Measurements from ENCODE around the gene DMRTB1. TPM values are rescaled to one million over a fixed set of nuclear protein-coding genes. Genes with fewer than 3 reads are reported as not detected.

Gene DMRTB1
- total and polyA plus RNA-seq, 5 experiments from 2014 or later, result not detected

GRCh38 chr1:53460666-53461322 is 1.6 kb downstream of the DMRTB1 start:
- Mint-ChIP-seq H3K4me3 (no peak overlapping the region), H3K27me3 (peaks cover 0 to 2% (median 0%) of the 10 kb centered on the region in 5 donors), H3K36me3 (no peaks in the 10 kb centered on the region), H3K9me3 (no peaks in the 10 kb centered on the region), H3K27ac (no peak overlapping the region), H3K4me1 (no peaks in the 10 kb centered on the region)
- DNase-seq (no peak), ATAC-seq (no peak)
- POLR2A ChIA-PET, result no interaction called here

DNA sequence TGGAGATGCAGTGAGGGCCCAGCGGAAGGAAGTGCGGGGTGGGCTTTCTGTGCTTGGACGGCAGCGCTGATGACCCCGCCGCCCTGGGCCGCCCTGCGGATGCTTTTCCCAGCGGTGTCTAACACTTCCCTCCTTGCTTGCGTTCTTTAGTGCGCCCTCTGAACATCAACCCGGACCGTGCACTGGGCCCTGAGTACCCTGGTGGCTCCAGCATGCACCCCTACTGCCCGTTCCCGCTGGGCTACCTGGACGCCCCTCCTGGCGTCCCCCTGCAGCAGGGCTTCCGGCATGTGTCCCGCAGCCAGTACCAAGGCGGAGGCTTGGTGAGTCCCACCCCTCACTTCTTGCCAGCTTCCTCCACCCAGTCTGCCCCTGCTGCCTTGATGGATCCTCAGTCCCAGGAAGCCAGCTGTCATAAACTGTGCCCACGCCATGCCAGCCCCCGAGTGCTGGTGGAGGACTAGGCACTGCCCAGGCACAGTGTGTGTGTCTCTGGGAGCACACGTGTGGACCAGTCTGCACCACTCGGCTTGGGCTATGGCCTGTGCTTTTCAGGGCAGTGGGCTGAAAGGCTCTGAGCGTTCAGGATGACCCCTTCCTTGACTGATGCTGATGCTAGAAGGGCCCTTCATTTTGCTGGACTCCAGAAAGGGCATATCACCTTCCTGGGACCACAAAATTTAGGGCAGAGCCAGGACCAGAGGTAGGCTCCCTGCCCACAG is 2.3 kb downstream of the DMRTB1 start:
- no peaks in the 10 kb centered on the region for H3K36me3 Mint-ChIP-seq
- H3K9me3 Mint-ChIP-seq, result no peaks in the 10 kb centered on the region
- POLR2A ChIA-PET, result no interaction called here
- no peak overlapping the region for H3K4me3 Mint-ChIP-seq
- H3K27ac Mint-ChIP-seq, result no peak overlapping the region
- no peaks in the 10 kb centered on the region for H3K4me1 Mint-ChIP-seq
- ATAC-seq, result no peak
- peaks cover 0 to 2% (median 0%) of the 10 kb centered on the region in 5 donors for H3K27me3 Mint-ChIP-seq
- no peak for DNase-seq

DNA sequence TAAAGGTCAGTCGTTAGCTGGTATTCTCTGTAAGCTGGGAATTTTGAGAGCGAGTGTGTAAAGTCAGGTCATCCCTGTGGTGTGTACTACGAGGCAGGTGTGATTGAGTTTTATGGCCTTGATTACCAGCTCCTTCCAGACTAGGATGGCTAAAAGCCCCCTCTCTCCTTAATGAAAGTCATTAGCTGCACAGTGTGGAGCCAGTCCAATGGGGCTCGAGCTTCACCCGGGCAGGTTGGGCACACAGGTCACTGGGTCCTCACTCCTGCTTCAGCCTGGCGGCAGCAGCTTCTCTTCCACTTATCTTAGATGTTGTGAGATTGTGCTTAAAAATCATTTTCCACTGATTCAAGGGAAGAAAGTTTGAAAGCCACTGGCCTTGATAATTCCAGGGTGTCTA is 3.0 kb downstream of the DMRTB1 start:
- POLR2A ChIA-PET, result no interaction called here
- Mint-ChIP-seq H3K9me3 (no peaks in the 10 kb centered on the region), H3K4me3 (no peak overlapping the region), H3K36me3 (no peaks in the 10 kb centered on the region), H3K4me1 (no peaks in the 10 kb centered on the region), H3K27me3 (peaks cover 0 to 2% (median 0%) of the 10 kb centered on the region in 5 donors), H3K27ac (no peak overlapping the region)
- DNase-seq (no peak), ATAC-seq (no peak)

DNA sequence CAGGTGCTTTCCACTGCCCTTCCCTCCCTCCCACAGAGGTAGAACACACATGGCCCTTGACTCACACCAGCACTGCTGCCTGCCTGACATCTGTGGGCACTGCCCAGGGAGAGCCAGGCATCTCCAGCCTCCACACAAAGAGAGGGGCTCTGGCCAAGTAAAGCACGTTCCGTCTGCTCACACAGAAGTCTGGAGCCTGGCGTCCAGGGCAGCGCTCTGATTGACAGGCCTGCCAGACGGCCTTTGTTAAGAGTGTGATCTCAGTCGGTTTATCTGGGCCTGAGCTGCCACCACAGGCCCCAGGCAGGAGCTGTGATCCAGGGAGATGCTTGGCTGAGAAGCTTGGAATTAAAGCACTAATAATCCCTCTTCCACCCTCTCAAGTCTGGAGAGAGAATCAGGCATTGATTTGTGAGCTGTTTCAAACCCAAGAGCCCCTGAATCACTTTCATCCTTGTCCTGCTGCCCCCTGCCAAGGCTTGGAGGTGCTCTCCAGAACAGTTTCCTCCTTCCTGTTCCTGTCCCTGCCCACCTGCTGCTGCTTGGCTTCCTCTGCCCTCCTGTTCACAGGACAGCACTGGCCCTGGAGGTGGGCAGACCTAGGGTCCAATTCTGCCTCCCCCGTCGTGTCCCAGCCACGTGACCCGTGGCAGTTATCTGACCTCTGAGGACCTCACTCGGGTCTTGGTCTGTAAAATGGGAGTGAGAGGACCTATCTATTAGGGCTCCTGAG is 3.7 kb downstream of the DMRTB1 start:
- Mint-ChIP-seq H3K4me1 (peaks cover 0 to 2% (median 0%) of the 10 kb centered on the region in 4 donors), H3K27ac (no peak overlapping the region), H3K36me3 (no peaks in the 10 kb centered on the region), H3K4me3 (no peak overlapping the region), H3K9me3 (no peaks in the 10 kb centered on the region), H3K27me3 (no peaks in the 10 kb centered on the region)
- no peak for DNase-seq
- POLR2A ChIA-PET, result no interaction called here
- ATAC-seq, result no peak

GRCh38 chr1:53463961-53464899 is 5.0 kb downstream of the DMRTB1 start:
- DNase-seq (no peak), ATAC-seq (no peak)
- H3K27me3 Mint-ChIP-seq, result no peaks in the 10 kb centered on the region
- H3K4me3 Mint-ChIP-seq, result no peak overlapping the region
- H3K9me3 Mint-ChIP-seq, result no peaks in the 10 kb centered on the region
- no peaks in the 10 kb centered on the region for H3K36me3 Mint-ChIP-seq
- H3K27ac Mint-ChIP-seq, result peak overlapping the region in 2 of 10 donors; percentile 37 to 67
- H3K4me1 Mint-ChIP-seq, result peaks cover 0 to 2% (median 0%) of the 10 kb centered on the region in 4 donors
- POLR2A ChIA-PET, result interaction anchor here (0.7 kb wide), 1 partner anchor 25 kb away, joined by 3 read pairs; no protein-coding TSS in a partner anchor

DNA sequence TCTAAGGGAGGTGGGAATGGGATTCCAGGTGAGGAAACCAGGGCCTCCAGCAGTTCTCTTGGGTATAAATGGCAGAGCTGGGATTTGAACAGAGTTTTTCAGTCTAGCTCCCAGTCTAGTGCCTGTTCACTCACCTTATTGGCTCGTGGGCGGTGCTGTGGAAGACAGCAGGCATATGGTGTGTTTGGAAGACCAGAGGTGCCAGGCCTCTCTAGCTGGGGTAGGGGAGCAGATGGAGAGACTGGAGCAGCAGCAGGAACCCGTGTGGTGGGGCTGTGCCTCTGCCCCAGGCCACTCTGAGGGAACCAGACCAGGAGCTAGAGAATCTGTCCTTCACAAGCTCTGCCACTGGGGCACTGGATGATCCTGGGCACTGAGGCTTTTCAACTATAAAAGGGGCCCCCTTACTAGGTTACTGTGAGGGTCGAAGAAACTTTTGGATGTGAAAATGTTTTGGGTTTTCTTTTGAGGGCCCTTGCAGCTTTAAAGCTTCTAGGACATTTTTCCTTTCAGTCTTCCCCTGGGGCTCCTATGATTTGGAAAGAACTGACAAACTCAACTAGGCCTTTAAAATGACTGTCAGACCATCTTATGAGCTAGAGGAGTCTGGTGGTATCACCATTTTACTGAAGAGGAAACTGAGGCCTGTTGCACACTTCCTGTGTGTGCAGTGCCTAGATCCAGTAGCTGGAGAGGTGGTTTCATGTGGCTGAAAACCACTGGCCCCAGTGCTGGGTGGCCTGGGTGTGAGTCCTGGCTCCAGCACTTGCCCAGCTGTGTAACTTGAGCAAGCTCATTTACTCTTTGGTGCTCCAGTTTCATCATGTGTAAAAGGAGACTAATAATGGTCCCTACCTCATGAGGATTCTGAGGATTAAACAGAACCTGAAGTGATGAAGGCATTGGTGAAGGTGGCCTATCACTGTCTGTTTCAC is 6.1 kb downstream of the DMRTB1 start:
- H3K36me3 Mint-ChIP-seq, result no peaks in the 10 kb centered on the region
- ATAC-seq (no peak), DNase-seq (no peak)
- H3K27ac Mint-ChIP-seq, result peak overlapping the region in 2 of 10 donors; percentile 1 to 3
- no peak overlapping the region for H3K4me3 Mint-ChIP-seq
- H3K9me3 Mint-ChIP-seq, result no peaks in the 10 kb centered on the region
- POLR2A ChIA-PET, result no interaction called here
- H3K4me1 Mint-ChIP-seq, result peaks cover 0 to 2% (median 0%) of the 10 kb centered on the region in 4 donors
- no peaks in the 10 kb centered on the region for H3K27me3 Mint-ChIP-seq

- no peaks in the 10 kb centered on the region for H3K9me3 Mint-ChIP-seq
- ATAC-seq (no peak), DNase-seq (no peak)
- no peak overlapping the region for H3K27ac Mint-ChIP-seq
- no peaks in the 10 kb centered on the region for H3K27me3 Mint-ChIP-seq
- no peak overlapping the region for H3K4me3 Mint-ChIP-seq
- no peaks in the 10 kb centered on the region for H3K36me3 Mint-ChIP-seq
- peaks cover 0 to 2% (median 0%) of the 10 kb centered on the region in 4 donors for H3K4me1 Mint-ChIP-seq
- POLR2A ChIA-PET, result no interaction called here
Observed at GRCh38 chr1:53467391-53467790, 8.2 kb downstream of the DMRTB1 start.

DNA sequence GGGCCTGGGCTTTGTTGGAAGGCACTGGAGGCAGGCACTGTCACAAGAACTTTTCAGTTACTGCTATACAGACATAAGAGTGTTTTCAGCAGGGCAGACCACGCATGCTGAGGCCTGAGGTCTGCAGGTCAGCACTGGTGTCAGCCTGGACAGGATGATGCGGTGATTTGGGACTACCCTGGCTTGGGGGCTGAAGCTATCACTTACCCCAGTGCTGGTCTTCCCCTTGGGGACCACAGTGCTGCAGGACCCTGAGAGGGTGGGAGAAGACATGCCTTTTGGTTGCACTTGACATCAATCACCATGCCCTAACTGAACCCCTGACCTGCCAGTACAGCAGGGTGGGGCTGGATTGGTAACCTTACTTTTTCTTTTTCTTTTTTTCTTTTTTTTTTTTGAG is 9.2 kb downstream of the DMRTB1 start:
- Mint-ChIP-seq H3K4me1 (peaks cover 0 to 2% (median 0%) of the 10 kb centered on the region in 4 donors), H3K9me3 (no peaks in the 10 kb centered on the region), H3K4me3 (no peak overlapping the region), H3K36me3 (no peaks in the 10 kb centered on the region), H3K27me3 (no peaks in the 10 kb centered on the region), H3K27ac (no peak overlapping the region)
- DNase-seq, result no peak
- POLR2A ChIA-PET, result no interaction called here
- ATAC-seq, result no peak

GRCh38 chr1:53469373-53469772 is 10.2 kb downstream of the DMRTB1 start:
- Mint-ChIP-seq H3K27me3 (no peaks in the 10 kb centered on the region), H3K36me3 (no peaks in the 10 kb centered on the region), H3K27ac (peak overlapping the region in 1 of 10 donors; percentile 62), H3K4me3 (no peak overlapping the region), H3K4me1 (peaks cover 0 to 2% (median 0%) of the 10 kb centered on the region in 4 donors), H3K9me3 (no peaks in the 10 kb centered on the region)
- ATAC-seq (no peak), DNase-seq (peak in 1 of 10 donors; percentile 3)
- POLR2A ChIA-PET, result no interaction called here

GRCh38 chr1:53470155-53470554 is 11.0 kb downstream of the DMRTB1 start:
- H3K36me3 Mint-ChIP-seq, result no peaks in the 10 kb centered on the region
- H3K9me3 Mint-ChIP-seq, result no peaks in the 10 kb centered on the region
- H3K4me1 Mint-ChIP-seq, result peaks cover 0 to 2% (median 0%) of the 10 kb centered on the region in 4 donors
- no peak overlapping the region for H3K4me3 Mint-ChIP-seq
- ATAC-seq, result no peak
- H3K27ac Mint-ChIP-seq, result no peak overlapping the region
- POLR2A ChIA-PET, result no interaction called here
- DNase-seq, result no peak
- H3K27me3 Mint-ChIP-seq, result no peaks in the 10 kb centered on the region

- Mint-ChIP-seq H3K4me1 (peaks cover 0 to 2% (median 0%) of the 10 kb centered on the region in 4 donors), H3K4me3 (no peak overlapping the region), H3K36me3 (no peaks in the 10 kb centered on the region), H3K27me3 (no peaks in the 10 kb centered on the region), H3K27ac (no peak overlapping the region), H3K9me3 (no peaks in the 10 kb centered on the region)
- POLR2A ChIA-PET, result no interaction called here
- DNase-seq (no peak), ATAC-seq (no peak)
Observed at GRCh38 chr1:53470584-53470983, 11.4 kb downstream of the DMRTB1 start.

- Mint-ChIP-seq H3K27me3 (no peaks in the 10 kb centered on the region), H3K27ac (no peak overlapping the region), H3K4me1 (peaks cover 0 to 2% (median 0%) of the 10 kb centered on the region in 4 donors), H3K36me3 (no peaks in the 10 kb centered on the region), H3K9me3 (no peaks in the 10 kb centered on the region), H3K4me3 (no peak overlapping the region)
- DNase-seq (no peak), ATAC-seq (no peak)
- POLR2A ChIA-PET, result no interaction called here
Observed at GRCh38 chr1:53471000-53471399, 11.8 kb downstream of the DMRTB1 start.
